ENCODE results near the gene LIPC. TPM values are rescaled to one million over a fixed set of nuclear protein-coding genes. Genes with fewer than 3 reads are reported as not detected.

Gene LIPC
- polyA plus RNA-seq, 1 donor (not counting 4 experiments of a cell fraction or from before 2014, with no cell fraction given) = not detected

- DNase-seq (ENCODE audit: low read depth, low spot score) (no peak), FAIRE-seq (no peak)
- Histone ChIP-seq H3K9me3 (ENCODE audit: control insufficient read depth, low read depth, low read length) (no peaks in the 10 kb centered on the region), H3K36me3 (ENCODE audit: control insufficient read depth in 2 of 2, extremely low read depth in 1 of 2, insufficient read depth in 2 of 2, low read length in 2 of 2) (peaks cover 0 to 3% of the 10 kb centered on the region in 2 experiments), H3K27me3 (ENCODE audit: control insufficient read depth, extremely low read depth, insufficient read depth, low read length) (no peaks in the 10 kb centered on the region), H3K4me3 (ENCODE audit: control insufficient read depth in 2 of 3, extremely low read depth in 1 of 3, insufficient read depth in 2 of 3, low read depth in 1 of 3, low read length in 3 of 3) (no peak overlapping the region), H2AFZ (ENCODE audit: control insufficient read depth, low read length) (no peak overlapping the region), H3K4me2 (ENCODE audit: control insufficient read depth, extremely low read depth, insufficient read depth, low read depth, low read length) (no peak overlapping the region), H3K4me1 (ENCODE audit: control insufficient read depth, extremely low read depth, insufficient read depth, low read length) (no peaks in the 10 kb centered on the region), H3K27ac (ENCODE audit: control insufficient read depth, insufficient read depth, low read length) (no peak overlapping the region), H3K79me2 (ENCODE audit: control insufficient read depth, insufficient read depth, low read length) (no peaks in the 10 kb centered on the region), H3K9ac (ENCODE audit: control insufficient read depth, extremely low read depth, insufficient read depth, low read length) (no peak overlapping the region), H4K20me1 (ENCODE audit: control insufficient read depth, extremely low read depth, insufficient read depth, low read length) (no peaks in the 10 kb centered on the region), H3K9me1 (ENCODE audit: control insufficient read depth, extremely low read depth, insufficient read depth, low read length) (no peaks in the 10 kb centered on the region)
- dilution Hi-C loops (cut with MboI; ENCODE audit: extremely low pct_ligation_motif_present, low sequenced_read_pairs) = no loop called here
- TF ChIP-seq EZH2 (IDR thresholded peaks at IDR 0.05; ENCODE audit: low read length) = no peak
- TF ChIP-seq, protein P1, sequence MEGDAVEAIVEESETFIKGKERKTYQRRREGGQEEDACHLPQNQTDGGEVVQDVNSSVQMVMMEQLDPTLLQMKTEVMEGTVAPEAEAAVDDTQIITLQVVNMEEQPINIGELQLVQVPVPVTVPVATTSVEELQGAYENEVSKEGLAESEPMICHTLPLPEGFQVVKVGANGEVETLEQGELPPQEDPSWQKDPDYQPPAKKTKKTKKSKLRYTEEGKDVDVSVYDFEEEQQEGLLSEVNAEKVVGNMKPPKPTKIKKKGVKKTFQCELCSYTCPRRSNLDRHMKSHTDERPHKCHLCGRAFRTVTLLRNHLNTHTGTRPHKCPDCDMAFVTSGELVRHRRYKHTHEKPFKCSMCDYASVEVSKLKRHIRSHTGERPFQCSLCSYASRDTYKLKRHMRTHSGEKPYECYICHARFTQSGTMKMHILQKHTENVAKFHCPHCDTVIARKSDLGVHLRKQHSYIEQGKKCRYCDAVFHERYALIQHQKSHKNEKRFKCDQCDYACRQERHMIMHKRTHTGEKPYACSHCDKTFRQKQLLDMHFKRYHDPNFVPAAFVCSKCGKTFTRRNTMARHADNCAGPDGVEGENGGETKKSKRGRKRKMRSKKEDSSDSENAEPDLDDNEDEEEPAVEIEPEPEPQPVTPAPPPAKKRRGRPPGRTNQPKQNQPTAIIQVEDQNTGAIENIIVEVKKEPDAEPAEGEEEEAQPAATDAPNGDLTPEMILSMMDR (optimal IDR thresholded peaks at IDR 0.05 in 1 of 3, IDR thresholded peaks at IDR 0.05 in 1 of 3, conservative IDR thresholded peaks at IDR 0.05 in 1 of 3; ENCODE audit: extremely low read depth in 1 of 3, insufficient read depth in 2 of 3, low read length in 3 of 3) = no peak
Measured at GRCh38 chr15:58448906-58449305, 17.1 kb downstream of the LIPC start.

DNA sequence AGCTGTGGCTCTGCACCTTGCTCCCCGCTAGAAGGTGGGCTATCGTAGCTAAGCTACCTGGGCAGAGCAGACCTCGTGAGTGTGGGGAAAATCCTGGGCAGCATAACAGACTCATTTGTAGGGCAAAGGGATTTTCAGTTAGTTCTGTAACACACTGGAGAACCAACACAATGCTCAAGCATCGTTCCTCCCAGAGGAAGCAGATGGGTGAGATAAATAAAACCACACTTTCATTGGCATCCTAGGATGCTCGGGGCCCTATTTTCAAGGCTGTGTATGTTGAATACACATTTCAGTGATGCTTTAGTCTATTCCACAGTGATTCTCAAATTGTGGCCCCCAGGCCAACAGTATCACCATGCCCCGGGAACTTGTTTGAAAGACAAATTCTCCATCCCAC lies 20.0 kb downstream of the LIPC start:
- Histone ChIP-seq H3K4me3 (ENCODE audit: control insufficient read depth in 2 of 3, extremely low read depth in 1 of 3, insufficient read depth in 2 of 3, low read depth in 1 of 3, low read length in 3 of 3) (no peak overlapping the region), H3K4me2 (ENCODE audit: control insufficient read depth, extremely low read depth, insufficient read depth, low read depth, low read length) (no peak overlapping the region), H3K36me3 (ENCODE audit: control insufficient read depth in 2 of 2, extremely low read depth in 1 of 2, insufficient read depth in 2 of 2, low read length in 2 of 2) (peaks cover 0 to 3% of the 10 kb centered on the region in 2 experiments), H3K9ac (ENCODE audit: control insufficient read depth, extremely low read depth, insufficient read depth, low read length) (no peak overlapping the region), H3K4me1 (ENCODE audit: control insufficient read depth, extremely low read depth, insufficient read depth, low read length) (no peaks in the 10 kb centered on the region), H3K27me3 (ENCODE audit: control insufficient read depth, extremely low read depth, insufficient read depth, low read length) (no peaks in the 10 kb centered on the region), H3K9me1 (ENCODE audit: control insufficient read depth, extremely low read depth, insufficient read depth, low read length) (no peaks in the 10 kb centered on the region), H4K20me1 (ENCODE audit: control insufficient read depth, extremely low read depth, insufficient read depth, low read length) (no peaks in the 10 kb centered on the region), H3K27ac (ENCODE audit: control insufficient read depth, insufficient read depth, low read length) (no peak overlapping the region), H2AFZ (ENCODE audit: control insufficient read depth, low read length) (no peak overlapping the region), H3K9me3 (ENCODE audit: control insufficient read depth, low read depth, low read length) (no peaks in the 10 kb centered on the region), H3K79me2 (ENCODE audit: control insufficient read depth, insufficient read depth, low read length) (no peaks in the 10 kb centered on the region)
- no peak for FAIRE-seq
- no peak for TF ChIP-seq EZH2 (IDR thresholded peaks at IDR 0.05; ENCODE audit: low read length)
- TF ChIP-seq, protein P1 (optimal IDR thresholded peaks at IDR 0.05 in 1 of 3, IDR thresholded peaks at IDR 0.05 in 1 of 3, conservative IDR thresholded peaks at IDR 0.05 in 1 of 3; ENCODE audit: extremely low read depth in 1 of 3, insufficient read depth in 2 of 3, low read length in 3 of 3) = no peak
- DNase-seq (ENCODE audit: low read depth, low spot score) = no peak
- dilution Hi-C loops (cut with MboI; ENCODE audit: extremely low pct_ligation_motif_present, low sequenced_read_pairs) = no loop called here
